GM20431 (cell line): Measurements from ENCODE around the gene GPR137B.

Experiments used
- in situ Hi-C: fragments of 300-500 bp; cut with MseI, MboI; formaldehyde crosslinking; loops from one replicate; pipeline ENCODE4 v1.15.0; 2020; ENCODE audit warnings: low sequenced_read_pairs; ENCODE audit not compliant: unreplicated experiment

Gene GPR137B

DNA sequence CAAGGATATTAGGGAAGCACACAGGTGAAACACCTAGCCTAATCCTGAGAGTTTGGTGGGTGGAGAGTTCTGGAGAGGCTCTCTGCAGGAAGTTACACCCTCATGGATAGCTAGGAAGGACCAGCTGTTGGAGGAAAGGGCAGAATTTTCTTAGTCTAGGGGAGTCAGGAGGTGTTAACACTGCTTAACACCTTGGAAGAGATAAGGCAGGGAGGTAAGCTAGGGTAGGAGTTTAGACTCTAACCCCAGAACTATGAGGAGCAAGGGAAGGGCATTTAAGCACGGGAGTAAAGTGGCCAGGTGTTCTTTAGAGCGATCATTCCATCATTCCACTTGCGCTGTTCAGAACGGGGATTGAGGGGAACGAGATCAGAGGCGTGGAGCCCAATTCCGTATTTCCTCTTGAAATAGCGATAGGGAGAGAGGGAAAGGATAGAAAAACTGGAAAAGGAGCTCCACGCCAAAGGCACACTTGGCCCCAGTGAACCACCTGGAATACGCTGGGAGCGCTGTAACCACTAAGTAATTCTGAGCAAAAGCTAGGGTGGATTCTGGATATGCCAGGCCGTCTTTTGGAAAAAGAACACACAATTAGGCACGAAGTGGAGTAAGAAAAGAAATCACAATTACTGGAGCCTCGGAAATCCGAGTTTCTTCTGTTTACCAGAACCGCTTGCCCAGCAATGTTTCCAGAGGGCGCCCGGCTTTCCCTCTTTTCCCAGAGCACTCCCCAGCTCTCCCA is 1.5 kb upstream of the GPR137B start:
- in situ Hi-C loops: no loop called here

DNA sequence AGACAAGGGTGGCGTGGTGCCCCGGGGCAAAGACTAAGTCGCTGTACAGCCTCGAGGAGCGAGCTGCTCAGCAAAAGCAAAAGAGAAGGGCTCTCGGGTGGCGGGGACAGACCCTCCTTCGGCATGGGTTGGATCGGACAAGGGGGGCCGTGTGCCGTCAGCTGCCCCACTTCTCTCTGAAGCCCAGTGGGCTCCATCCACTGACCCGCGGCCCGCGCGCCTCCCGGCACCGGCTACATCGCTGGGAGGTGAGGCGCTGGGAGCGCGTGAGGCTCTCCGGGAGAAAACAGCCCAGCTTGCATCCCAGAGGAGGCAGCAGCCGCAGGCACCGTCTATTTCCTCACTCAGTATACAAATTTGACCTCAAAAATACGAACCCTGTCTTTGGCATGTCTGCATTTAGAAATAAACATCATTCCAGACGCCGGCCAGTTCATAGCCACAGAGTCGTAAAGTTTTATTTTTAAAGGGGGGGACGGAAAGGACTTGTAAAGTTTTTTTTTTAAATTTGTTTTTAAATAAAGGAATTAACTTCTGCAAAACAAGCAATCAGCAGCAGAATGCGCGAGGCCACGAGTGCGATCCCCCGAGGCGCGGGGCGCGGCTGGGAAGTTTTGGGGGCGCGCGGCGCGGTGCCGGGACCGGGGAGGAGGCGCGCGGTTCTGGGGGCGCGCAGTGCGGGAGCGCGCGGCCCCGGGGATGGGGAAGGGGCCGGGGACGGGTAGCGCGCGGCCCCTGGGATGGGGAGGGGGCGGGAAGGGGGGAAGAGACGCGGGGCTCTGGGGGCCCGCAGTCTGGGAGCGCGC is 689 bp upstream of the GPR137B start:
- in situ Hi-C loops: no loop called here

GRCh38 chr1:236143104-236143948 is 987 bp downstream of the GPR137B start:
- in situ Hi-C loops: no loop called here

DNA sequence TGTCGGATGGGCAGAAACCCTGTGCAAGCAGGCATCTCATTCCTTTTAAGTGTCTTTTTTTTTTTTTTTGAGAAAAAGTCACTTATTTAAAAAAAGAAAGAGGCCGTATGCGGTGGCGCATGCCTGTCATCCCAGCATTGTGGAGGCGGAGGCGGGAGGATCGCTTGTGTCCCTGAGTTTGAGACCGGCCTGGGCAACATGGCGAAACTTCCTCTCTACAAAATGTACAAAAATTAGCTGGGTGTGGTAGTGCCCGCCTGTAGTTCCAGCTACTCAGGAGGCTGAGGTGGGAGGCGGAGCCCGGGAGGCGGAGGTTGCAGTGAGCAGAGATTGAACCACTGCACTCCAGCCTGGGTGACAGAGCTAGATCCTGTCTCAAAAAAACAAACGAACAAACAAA is 1.7 kb downstream of the GPR137B start:
- in situ Hi-C loops: no loop called here

DNA sequence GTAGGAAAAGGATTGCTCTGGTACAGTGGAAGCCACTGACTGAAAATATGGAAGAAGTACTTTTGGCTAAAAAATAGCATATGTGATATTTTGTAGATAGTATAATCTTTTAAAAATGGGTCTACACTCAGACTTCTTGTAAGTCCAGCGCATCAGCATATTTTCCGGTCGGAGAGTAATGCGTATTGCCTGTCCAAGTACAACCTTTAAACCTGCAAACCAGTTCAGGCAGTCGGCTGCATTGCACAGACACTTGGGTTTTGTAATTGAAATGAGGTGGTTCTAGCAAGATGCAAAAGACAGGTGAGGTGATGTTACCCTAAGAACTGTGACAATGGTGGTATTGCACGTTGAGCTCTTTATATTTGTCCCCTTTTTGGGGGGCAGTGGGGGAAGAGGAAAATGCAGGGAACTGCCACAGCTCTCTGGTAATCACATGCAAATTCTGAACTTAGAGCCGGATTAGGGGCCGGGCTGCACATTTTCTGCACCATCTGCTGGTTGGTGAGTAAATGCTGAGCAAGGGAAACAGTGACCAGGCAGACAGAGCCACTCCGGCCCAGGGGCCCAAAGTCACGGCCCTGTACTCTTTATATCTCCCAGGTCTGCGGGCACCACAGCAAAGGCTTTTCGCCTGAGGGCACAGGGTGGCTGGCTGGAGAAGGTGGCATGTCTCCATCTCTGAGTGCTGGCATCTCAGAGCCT is 2.3 kb downstream of the GPR137B start:
- in situ Hi-C loops: no loop called here

DNA sequence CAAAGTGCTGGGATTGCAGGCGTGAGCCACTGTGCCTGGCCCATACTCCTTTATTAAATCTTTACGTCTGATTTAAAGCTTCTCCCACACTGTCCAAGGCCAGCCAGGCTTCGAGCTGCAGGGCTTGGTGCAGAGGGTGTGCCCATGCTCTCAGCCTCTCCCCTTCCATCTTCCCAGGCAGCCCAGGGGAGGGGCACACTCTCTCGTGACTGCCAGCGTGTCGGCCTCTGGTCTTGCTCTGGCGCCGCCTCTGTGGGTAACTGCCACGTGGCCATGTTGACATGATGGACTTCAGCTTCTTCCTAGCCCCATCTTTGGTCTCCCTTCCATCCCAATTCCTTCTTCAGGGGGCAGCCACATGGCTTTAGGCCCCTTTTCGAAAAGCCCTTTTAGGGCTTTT is 4.7 kb downstream of the GPR137B start:
- in situ Hi-C loops: no loop called here

DNA sequence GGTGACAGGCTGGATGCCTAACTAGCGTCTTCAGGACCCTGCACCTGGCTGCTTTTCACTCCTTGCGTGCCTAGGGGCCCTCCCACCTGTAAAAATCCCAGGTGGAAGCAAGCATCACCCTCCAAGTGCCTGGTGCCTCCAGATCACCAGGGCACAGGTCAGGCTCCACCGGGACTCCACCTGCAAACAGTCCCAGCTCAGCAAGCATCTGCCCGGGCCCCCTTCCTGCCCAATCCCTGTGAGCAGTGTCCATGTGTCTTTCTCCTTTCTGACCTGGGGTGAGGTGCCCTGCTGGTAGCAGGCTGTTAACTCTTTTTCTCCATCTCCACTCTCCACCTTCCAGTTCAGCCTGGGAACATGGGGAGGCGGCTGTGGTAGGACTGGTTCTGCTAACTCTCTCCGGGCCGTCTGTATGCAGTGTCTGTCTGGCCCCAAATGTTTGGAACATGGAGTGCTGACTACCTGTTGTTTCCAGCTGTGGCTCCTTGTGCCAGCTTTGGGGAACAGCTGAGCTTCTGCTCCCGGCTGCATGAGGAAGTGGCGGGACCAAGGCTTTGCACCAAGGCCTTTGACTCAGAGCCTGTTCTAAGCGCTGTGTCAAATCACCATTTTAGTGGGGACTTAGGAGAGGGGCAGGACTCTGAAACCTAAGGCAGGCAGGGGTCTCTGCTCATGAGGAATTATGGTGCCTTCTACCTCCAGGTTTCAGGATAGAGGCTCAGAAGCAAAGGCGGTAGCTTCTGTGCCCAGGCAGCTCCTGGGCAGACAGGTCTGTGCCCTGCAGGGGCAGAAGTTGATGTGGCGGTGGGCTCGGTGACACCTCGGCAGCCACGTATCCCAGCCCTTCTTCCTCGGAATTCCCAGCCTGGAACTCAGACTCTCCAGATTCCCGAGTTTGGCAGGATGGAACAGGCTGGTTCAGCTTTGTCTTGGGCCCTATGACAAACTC is 5.5 kb downstream of the GPR137B start:
- in situ Hi-C loops: no loop called here

DNA sequence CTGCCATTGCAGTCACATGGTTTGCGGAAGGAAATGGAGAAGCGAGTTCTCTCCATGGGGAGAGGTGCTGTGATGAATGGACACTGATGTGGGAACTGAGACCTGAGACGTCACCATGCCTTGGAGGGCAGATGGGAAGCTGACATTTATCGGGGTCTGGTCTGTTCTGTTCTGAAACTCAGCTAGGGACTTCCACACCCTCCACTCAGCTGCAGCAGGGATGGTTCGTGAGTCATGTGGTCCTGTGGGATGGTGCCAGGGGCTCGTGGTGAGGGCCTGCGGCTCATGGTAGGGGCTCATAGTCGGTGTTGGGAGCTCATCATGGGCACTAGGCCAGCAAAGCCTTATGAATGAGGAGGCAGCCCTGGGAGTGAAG is 6.1 kb downstream of the GPR137B start:
- in situ Hi-C loops: no loop called here

- in situ Hi-C loops: no loop called here
Measured at GRCh38 chr1:236149003-236149595, 6.8 kb downstream of the GPR137B start.

DNA sequence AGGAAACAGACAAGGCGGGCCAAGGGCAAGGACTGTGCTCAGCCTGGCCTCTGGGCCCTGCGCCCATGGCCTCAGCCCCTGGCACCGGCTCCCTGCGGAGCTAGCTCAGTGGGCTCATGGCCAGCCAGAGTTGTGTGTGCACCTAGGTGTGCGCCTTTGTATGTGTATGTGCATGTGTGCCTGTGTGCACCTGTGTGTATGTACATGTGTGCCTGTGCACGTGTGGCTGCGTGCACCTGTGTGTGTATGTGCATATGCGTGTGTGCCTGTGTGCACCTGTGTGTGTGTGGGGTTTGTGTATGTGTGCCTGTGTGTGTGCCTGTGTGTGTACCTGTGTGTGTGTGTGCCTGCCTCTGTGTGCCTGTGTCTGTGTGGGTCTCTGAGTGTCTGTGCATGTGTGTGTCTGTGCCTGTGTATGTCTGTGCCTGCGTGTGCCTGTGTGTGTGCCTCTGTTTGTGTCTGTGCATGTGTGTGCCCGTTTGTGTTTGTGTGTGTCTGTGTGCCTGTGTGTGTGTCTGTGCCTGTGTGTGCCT is 7.4 kb downstream of the GPR137B start:
- in situ Hi-C loops: no loop called here

- in situ Hi-C loops: no loop called here
Measured at GRCh38 chr1:236150311-236150955, 8.1 kb downstream of the GPR137B start.

- in situ Hi-C loops: no loop called here
Measured at GRCh38 chr1:236150986-236151385, 8.6 kb downstream of the GPR137B start.

- in situ Hi-C loops: no loop called here
Measured at GRCh38 chr1:236151739-236152424, 9.5 kb downstream of the GPR137B start.

DNA sequence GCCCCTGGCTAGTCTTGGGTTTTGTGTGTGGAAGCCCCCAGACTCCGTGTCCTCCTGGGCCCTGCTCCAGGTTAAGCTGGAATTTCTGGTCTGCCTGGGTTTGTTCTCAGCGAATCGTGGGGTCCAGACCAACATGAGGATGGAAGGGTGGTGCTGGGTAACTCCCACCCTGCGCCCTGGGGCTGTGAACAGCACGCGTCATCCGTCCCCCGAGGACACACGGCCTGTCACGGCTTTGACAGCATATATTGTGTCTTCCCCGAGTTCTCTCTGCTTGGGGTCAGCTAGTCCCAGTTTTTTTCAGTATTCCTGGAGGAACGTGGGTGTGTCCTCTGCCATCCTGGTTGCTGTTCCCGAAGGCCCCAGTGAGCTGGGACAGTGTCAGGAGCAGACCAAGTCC is 11.8 kb downstream of the GPR137B start:
- in situ Hi-C loops: no loop called here

GRCh38 chr1:236154671-236155398 is 12.5 kb downstream of the GPR137B start:
- in situ Hi-C loops: no loop called here

DNA sequence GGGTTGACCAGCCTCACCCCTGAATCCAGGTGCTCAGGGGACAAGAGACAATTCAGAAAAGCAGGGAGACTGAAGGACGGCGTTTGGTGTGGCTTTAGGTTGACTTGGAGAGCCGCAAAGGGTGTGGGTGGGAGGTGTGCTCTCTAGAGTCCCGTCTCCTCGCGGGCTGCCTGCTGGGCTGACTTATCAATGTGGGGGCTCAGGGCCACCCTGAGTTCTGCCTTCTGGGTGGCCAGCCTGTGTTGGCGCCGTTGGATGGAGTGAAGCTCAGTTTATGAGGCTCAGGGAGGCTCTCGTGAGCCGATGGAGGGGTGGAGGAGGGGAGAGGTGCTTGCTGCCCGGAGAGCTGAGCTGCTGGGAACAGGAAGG is 13.0 kb downstream of the GPR137B start:
- in situ Hi-C loops: no loop called here
